HepG2 (cell line): Measurements from ENCODE around the gene ZNF629.
A peak's percentile ranks its signal among the peaks of the same experiment; 100 is the strongest.

ENCODE experiments used
- CHD4 ChIP-seq: fragments of 200-600 bp; sonication (generic); IDR thresholded peaks from 2 replicates; pipeline ENCODE4 v1.7.0; 2017; ENCODE audit warnings: mild to moderate bottlenecking, low read length, borderline replicate concordance
- CREB1 ChIP-seq, 2 experiments: fragments of 450-650 bp in 1 of 2; IDR thresholded peaks; 2 replicates each; pipeline ENCODE4 v1.6.1; 2016 to 2017; ENCODE audit warnings: control low read depth in 1 of 2, mild to moderate bottlenecking in 1 of 2, missing compliant biosample characterization in 1 of 2, missing genetic modification characterization in 1 of 2
- DNMT1 ChIP-seq: sonication (generic); formaldehyde crosslinking; IDR thresholded peaks from 2 replicates; pipeline ENCODE4 v1.5.1; 2020; ENCODE audit warnings: mild to moderate bottlenecking, missing genetic modification reagents
- FIP1L1 ChIP-seq: fragments of 200-400 bp; formaldehyde crosslinking; IDR thresholded peaks from 2 replicates; pipeline ENCODE4 v1.6.1; 2018; ENCODE audit warnings: low read depth, mild to moderate bottlenecking, low read length, moderate library complexity, borderline replicate concordance; ENCODE audit not compliant: insufficient read depth
- FOXK1 ChIP-seq: sonication (generic); formaldehyde crosslinking; IDR thresholded peaks from 2 replicates; pipeline ENCODE4 v1.4.0; 2020; ENCODE audit warnings: low read depth, missing genetic modification reagents, borderline replicate concordance
- HOXA5 ChIP-seq: sonication (generic); formaldehyde crosslinking; IDR thresholded peaks from 2 replicates; pipeline ENCODE4 v1.4.0; 2020; ENCODE audit warnings: missing genetic modification reagents
- JUNB ChIP-seq: sonication (generic); formaldehyde crosslinking; IDR thresholded peaks from 2 replicates; pipeline ENCODE4 v1.8.0; 2022; ENCODE audit warnings: missing genetic modification reagents, mild to moderate bottlenecking, borderline replicate concordance
- PRPF4 ChIP-seq: fragments of 200-400 bp; formaldehyde crosslinking; IDR thresholded peaks from 2 replicates; pipeline ENCODE4 v1.6.1; 2016; ENCODE audit warnings: low read length, low read depth; ENCODE audit not compliant: poor library complexity, severe bottlenecking
- SP5 ChIP-seq: IDR thresholded peaks from 2 replicates; pipeline ENCODE4 v1.6.1; 2016; ENCODE audit warnings: low read depth, borderline replicate concordance
- YEATS4 ChIP-seq: sonication (generic); formaldehyde crosslinking; IDR thresholded peaks from 2 replicates; pipeline ENCODE4 v1.4.0; 2020; ENCODE audit warnings: missing genetic modification reagents, borderline replicate concordance
- ZNF772 ChIP-seq: sonication (generic); formaldehyde crosslinking; IDR thresholded peaks from 2 replicates; pipeline ENCODE4 v1.5.0; 2020; ENCODE audit warnings: mild to moderate bottlenecking, missing genetic modification reagents
- TF ChIP-seq, protein P1 (sequence below): sonication (generic); formaldehyde crosslinking; IDR thresholded peaks from 2 replicates; pipeline ENCODE4 v1.5.0; 2020; ENCODE audit warnings: mild to moderate bottlenecking, missing genetic modification reagents, moderate library complexity
- TF ChIP-seq, protein P2 (sequence below): sonication (generic); formaldehyde crosslinking; IDR thresholded peaks from 2 replicates; pipeline ENCODE4 v1.4.0; 2020; ENCODE audit warnings: missing genetic modification reagents

DNA sequence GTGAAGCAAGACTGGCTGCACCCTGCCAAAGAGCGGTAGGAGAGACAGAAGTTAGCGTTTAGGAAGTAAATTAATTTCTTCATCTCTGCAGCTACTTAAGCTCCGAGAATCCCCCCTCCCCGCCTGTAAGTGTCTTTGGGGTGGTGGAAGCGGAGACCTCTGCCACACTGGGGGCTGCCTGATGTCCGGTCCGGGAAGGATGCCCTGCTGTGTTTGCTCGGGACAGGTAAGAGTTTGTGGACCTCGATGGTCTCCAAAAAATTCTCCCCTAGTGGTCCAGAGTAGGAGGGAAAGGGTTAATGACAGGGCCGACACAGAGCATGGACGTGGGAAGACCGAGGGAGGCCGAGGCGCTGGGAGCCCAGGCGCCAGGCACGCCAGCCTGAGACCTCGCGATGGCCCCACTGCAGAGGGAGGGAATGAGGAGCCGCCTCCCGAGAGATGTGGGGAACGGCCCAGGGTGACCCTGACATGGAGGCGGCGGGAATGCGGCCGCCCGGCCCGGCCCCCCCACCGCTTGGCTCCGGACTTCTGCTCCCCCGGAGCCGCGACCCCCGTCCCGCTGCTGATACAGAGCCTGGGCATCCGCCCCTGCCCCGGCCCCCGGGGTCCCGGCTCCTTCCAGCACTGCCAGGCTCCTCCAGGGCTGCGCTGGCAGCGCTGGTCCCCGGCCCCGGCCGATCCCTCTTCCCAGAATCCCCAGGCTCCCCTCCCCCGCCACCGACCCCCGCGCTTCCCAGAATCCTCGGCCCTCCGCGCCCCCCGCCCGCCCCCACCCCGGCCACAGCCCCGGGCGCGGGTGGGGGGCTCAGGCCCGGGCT, 680 bp downstream of the ZNF629 start:
- no peak for TF ChIP-seq SP5
- TF ChIP-seq, protein P1, sequence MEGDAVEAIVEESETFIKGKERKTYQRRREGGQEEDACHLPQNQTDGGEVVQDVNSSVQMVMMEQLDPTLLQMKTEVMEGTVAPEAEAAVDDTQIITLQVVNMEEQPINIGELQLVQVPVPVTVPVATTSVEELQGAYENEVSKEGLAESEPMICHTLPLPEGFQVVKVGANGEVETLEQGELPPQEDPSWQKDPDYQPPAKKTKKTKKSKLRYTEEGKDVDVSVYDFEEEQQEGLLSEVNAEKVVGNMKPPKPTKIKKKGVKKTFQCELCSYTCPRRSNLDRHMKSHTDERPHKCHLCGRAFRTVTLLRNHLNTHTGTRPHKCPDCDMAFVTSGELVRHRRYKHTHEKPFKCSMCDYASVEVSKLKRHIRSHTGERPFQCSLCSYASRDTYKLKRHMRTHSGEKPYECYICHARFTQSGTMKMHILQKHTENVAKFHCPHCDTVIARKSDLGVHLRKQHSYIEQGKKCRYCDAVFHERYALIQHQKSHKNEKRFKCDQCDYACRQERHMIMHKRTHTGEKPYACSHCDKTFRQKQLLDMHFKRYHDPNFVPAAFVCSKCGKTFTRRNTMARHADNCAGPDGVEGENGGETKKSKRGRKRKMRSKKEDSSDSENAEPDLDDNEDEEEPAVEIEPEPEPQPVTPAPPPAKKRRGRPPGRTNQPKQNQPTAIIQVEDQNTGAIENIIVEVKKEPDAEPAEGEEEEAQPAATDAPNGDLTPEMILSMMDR (CRISPR knock-in tag): no peak; the same call in 1 of the 2 replicates
- no peak for TF ChIP-seq FOXK1 (CRISPR knock-in tag)
- no peak for TF ChIP-seq PRPF4
- peak; percentile 42; the same call in 1 of the 2 replicates for TF ChIP-seq HOXA5 (CRISPR knock-in tag)
- TF ChIP-seq JUNB (CRISPR knock-in tag): no peak
- TF ChIP-seq CHD4: no peak
- no peak for TF ChIP-seq ZNF772 (CRISPR knock-in tag)
- TF ChIP-seq YEATS4 (CRISPR knock-in tag): no peak
- TF ChIP-seq FIP1L1: no peak
- TF ChIP-seq CREB1 (IDR thresholded peaks at IDR 0.05): no peak
- no peak for TF ChIP-seq CREB1 (CRISPR knock-in tag; IDR thresholded peaks at IDR 0.05)
- no peak for TF ChIP-seq DNMT1 (CRISPR knock-in tag)
- TF ChIP-seq, protein P2, sequence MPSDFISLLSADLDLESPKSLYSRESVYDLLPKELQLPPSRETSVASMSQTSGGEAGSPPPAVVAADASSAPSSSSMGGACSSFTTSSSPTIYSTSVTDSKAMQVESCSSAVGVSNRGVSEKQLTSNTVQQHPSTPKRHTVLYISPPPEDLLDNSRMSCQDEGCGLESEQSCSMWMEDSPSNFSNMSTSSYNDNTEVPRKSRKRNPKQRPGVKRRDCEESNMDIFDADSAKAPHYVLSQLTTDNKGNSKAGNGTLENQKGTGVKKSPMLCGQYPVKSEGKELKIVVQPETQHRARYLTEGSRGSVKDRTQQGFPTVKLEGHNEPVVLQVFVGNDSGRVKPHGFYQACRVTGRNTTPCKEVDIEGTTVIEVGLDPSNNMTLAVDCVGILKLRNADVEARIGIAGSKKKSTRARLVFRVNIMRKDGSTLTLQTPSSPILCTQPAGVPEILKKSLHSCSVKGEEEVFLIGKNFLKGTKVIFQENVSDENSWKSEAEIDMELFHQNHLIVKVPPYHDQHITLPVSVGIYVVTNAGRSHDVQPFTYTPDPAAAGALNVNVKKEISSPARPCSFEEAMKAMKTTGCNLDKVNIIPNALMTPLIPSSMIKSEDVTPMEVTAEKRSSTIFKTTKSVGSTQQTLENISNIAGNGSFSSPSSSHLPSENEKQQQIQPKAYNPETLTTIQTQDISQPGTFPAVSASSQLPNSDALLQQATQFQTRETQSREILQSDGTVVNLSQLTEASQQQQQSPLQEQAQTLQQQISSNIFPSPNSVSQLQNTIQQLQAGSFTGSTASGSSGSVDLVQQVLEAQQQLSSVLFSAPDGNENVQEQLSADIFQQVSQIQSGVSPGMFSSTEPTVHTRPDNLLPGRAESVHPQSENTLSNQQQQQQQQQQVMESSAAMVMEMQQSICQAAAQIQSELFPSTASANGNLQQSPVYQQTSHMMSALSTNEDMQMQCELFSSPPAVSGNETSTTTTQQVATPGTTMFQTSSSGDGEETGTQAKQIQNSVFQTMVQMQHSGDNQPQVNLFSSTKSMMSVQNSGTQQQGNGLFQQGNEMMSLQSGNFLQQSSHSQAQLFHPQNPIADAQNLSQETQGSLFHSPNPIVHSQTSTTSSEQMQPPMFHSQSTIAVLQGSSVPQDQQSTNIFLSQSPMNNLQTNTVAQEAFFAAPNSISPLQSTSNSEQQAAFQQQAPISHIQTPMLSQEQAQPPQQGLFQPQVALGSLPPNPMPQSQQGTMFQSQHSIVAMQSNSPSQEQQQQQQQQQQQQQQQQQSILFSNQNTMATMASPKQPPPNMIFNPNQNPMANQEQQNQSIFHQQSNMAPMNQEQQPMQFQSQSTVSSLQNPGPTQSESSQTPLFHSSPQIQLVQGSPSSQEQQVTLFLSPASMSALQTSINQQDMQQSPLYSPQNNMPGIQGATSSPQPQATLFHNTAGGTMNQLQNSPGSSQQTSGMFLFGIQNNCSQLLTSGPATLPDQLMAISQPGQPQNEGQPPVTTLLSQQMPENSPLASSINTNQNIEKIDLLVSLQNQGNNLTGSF (CRISPR knock-in tag): peak; percentile 36; the same call in 1 of the 2 replicates
